ENCODE results near the gene SHFL. TPM values are rescaled to one million over a fixed set of nuclear protein-coding genes. Genes with fewer than 3 reads are reported as not detected.

SHFL gene
- total RNA-seq, 1 experiment from 2014 or later: 18.5 TPM

DNA sequence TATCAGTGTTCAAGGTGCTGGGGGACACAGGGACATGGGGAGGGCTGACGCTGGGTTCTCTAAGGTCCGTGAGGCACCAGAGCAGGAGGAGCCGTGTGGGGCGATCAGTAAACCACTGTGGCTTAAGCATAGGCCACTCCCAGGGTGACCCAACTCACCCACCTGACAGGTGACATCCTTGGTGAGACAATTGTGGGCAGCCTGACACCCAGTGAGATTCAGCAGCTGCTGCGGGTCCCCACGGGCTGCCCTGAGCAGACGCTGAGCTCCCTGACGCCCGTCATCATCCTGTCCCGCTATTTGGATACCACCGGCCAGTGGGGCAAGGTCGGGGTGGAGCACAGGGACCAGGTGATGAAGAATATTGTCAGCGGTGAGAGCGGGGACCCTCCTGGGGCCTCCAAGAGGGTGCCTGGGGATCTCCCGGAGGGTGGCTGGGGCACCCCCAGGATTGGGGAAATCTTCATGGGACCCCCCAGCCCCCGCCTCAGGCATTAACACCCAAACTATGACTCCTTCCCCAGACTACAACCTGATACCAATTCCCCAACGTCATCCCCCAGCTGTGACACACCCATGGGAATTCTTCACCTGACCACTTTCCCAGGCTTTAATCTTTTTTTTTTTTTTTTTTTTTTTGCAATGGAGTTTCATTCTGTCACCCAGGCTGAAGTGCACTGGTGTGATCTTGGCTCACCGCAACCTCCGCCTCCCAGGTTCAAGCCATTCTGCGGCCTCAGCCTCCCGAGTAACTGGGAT, 33.3 kb upstream of the SHFL start:
- RAD21 ChIA-PET (ENCODE audit: low non-redundant PET in 1 of 2, low total read pairs in 2 of 2, uncharacterized antibody in 2 of 2, unreplicated experiment in 2 of 2): no interaction called here
- Histone ChIP-seq H3K9ac (ENCODE audit: low read length) (no peak overlapping the region), H4K20me1 (ENCODE audit: insufficient read depth) (no peaks in the 10 kb centered on the region), H3K36me3 (ENCODE audit: control insufficient read depth in 1 of 2, insufficient read depth in 2 of 2, low read length in 2 of 2) (no peaks in the 10 kb centered on the region), H3K9me2 (ENCODE audit: insufficient read depth) (no peaks in the 10 kb centered on the region), H3K4me2 (ENCODE audit: low read length) (no peak overlapping the region), H3K9me3 (ENCODE audit: control insufficient read depth in 1 of 2, insufficient read depth in 1 of 2, low read depth in 1 of 2, low read length in 2 of 2) (no peaks in the 10 kb centered on the region), H3K79me2 (ENCODE audit: insufficient read depth, low read length) (no peaks in the 10 kb centered on the region), H3K4me3 (replicated peaks in 1 of 2; ENCODE audit: low read depth in 1 of 2, low read length in 2 of 2) (no peak overlapping the region), H3K4me1 (ENCODE audit: control insufficient read depth in 1 of 2, insufficient read depth in 2 of 2, low read length in 2 of 2) (no peaks in the 10 kb centered on the region), H2AFZ (ENCODE audit: low read depth, low read length, poor library complexity, severe bottlenecking) (no peak overlapping the region), H3K27me3 (ENCODE audit: insufficient read depth, low read length) (peaks cover 10% of the 10 kb centered on the region), H3K27ac (ENCODE audit: low read depth, low read length) (no peak overlapping the region)
- DNase-seq (ENCODE audit: low read depth, low spot score): no peak
- CTCF ChIA-PET: no interaction called here
- no peak for ATAC-seq
- POLR2A ChIA-PET: no interaction called here
- BruUV-seq (replicated peaks): no TSS peak
- no peak for TF ChIP-seq POLR2AphosphoS5 (IDR thresholded peaks at IDR 0.05; ENCODE audit: low read depth, low read length)
- no peak for TF ChIP-seq TCF7L2 (IDR thresholded peaks at IDR 0.05; ENCODE audit: borderline replicate concordance, extremely low read depth, insufficient read depth, insufficient read length)
- TF ChIP-seq YY1 (IDR thresholded peaks at IDR 0.05; ENCODE audit: extremely low read depth, insufficient replicate concordance, low read depth, low read length): no peak
- no peak for TF ChIP-seq ELF1 (IDR thresholded peaks at IDR 0.05; ENCODE audit: borderline replicate concordance, low read depth)
- no peak for TF ChIP-seq ZNF274 (IDR thresholded peaks at IDR 0.05; ENCODE audit: low read depth, low read length)
- TF ChIP-seq, protein P1, sequence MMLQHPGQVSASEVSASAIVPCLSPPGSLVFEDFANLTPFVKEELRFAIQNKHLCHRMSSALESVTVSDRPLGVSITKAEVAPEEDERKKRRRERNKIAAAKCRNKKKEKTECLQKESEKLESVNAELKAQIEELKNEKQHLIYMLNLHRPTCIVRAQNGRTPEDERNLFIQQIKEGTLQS (IDR thresholded peaks at IDR 0.05): no peak
- TF ChIP-seq EZH2phosphoT487 (IDR thresholded peaks at IDR 0.05; ENCODE audit: borderline replicate concordance): no peak
- no peak for TF ChIP-seq EZH2 (IDR thresholded peaks at IDR 0.05)
- TF ChIP-seq, protein P2, sequence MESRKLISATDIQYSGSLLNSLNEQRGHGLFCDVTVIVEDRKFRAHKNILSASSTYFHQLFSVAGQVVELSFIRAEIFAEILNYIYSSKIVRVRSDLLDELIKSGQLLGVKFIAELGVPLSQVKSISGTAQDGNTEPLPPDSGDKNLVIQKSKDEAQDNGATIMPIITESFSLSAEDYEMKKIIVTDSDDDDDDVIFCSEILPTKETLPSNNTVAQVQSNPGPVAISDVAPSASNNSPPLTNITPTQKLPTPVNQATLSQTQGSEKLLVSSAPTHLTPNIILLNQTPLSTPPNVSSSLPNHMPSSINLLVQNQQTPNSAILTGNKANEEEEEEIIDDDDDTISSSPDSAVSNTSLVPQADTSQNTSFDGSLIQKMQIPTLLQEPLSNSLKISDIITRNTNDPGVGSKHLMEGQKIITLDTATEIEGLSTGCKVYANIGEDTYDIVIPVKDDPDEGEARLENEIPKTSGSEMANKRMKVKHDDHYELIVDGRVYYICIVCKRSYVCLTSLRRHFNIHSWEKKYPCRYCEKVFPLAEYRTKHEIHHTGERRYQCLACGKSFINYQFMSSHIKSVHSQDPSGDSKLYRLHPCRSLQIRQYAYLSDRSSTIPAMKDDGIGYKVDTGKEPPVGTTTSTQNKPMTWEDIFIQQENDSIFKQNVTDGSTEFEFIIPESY (IDR thresholded peaks at IDR 0.05; ENCODE audit: extremely low read depth, insufficient replicate concordance, low read length): no peak
- intact Hi-C loops (cut with micrococcal nuclease): no loop called here
